Uterus (tissue), 2 donors: Measurements from ENCODE around the gene PLXNA3.
"Not testable (repeated sequence)": the region's sequence is repeated elsewhere in the genome, so short reads cannot be mapped to it uniquely, and the experiment has no call there.

Experiments
- POLR2A ChIP-seq, 2 donors: fragments of 450-650 bp; IDR thresholded peaks; one replicate each; pipeline ENCODE4 v1.6.1; 2016; ENCODE audit warnings: antibody characterized with exemption in 2 of 2, mild to moderate bottlenecking in 1 of 2, moderate library complexity in 1 of 2
- TF ChIP-seq, protein P1 (sequence below), 4 experiments: fragments of 200-600 bp in 2 of 4; fragments of 450-650 bp in 2 of 4; sonication (generic) in 2 of 4; IDR thresholded peaks; one replicate each; pipeline ENCODE4 v1.5.1; 2016 to 2019; ENCODE audit warnings: antibody characterized with exemption in 4 of 4, mild to moderate bottlenecking in 2 of 4, moderate library complexity in 1 of 4

- TF ChIP-seq POLR2A (IDR thresholded peaks at IDR 0.05) = not testable (repeated sequence)
- TF ChIP-seq, protein P1, sequence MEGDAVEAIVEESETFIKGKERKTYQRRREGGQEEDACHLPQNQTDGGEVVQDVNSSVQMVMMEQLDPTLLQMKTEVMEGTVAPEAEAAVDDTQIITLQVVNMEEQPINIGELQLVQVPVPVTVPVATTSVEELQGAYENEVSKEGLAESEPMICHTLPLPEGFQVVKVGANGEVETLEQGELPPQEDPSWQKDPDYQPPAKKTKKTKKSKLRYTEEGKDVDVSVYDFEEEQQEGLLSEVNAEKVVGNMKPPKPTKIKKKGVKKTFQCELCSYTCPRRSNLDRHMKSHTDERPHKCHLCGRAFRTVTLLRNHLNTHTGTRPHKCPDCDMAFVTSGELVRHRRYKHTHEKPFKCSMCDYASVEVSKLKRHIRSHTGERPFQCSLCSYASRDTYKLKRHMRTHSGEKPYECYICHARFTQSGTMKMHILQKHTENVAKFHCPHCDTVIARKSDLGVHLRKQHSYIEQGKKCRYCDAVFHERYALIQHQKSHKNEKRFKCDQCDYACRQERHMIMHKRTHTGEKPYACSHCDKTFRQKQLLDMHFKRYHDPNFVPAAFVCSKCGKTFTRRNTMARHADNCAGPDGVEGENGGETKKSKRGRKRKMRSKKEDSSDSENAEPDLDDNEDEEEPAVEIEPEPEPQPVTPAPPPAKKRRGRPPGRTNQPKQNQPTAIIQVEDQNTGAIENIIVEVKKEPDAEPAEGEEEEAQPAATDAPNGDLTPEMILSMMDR (IDR thresholded peaks at IDR 0.05) = not testable (repeated sequence)
Measured at GRCh38 chrX:154501423-154501822, 43.3 kb downstream of the PLXNA3 start.
